ENCODE results near the gene KIF16B. TPM values are rescaled to one million over a fixed set of nuclear protein-coding genes. Genes with fewer than 3 reads are reported as not detected.

The KIF16B gene
- total and polyA plus RNA-seq, 4 donors, result 5.9 to 20.3 (median 9.6) TPM

GRCh38 chr20:16296931-16297330 is 276.3 kb downstream of the KIF16B start:
- Histone ChIP-seq H3K4me3 (no peak overlapping the region), H3K9me3 (ENCODE audit: control insufficient read depth in 4 of 4, insufficient read depth in 3 of 4, low read length in 3 of 4) (peaks cover 0 to 2% (median 0%) of the 10 kb centered on the region in 4 donors), H3K4me1 (ENCODE audit: control insufficient read depth in 5 of 5, insufficient read depth in 5 of 5, low read length in 5 of 5) (peaks cover 0 to 1% (median 0%) of the 10 kb centered on the region in 5 donors), H3K27me3 (ENCODE audit: control insufficient read depth in 3 of 3, insufficient read depth in 3 of 3, low read length in 2 of 3) (no peaks in the 10 kb centered on the region), H3K9ac (ENCODE audit: insufficient read depth in 1 of 2, low read length in 2 of 2) (no peak overlapping the region), H3K36me3 (ENCODE audit: control insufficient read depth in 4 of 4, insufficient read depth in 4 of 4, low read length in 4 of 4) (no peaks in the 10 kb centered on the region), H3K27ac (ENCODE audit: low read depth in 1 of 2, low read length in 1 of 2) (no peak overlapping the region)
- WGBS, 2 donors, result 88 to 98% methylated on average over 3 of the region's 3 CpGs
- TF ChIP-seq CTCF (IDR thresholded peaks at IDR 0.05; ENCODE audit: control extremely low read depth, extremely low read depth), result no peak
- ATAC-seq (ENCODE audit: insufficient read depth, low FRiP score) (no peak), DNase-seq (no peak)

- no peak for DNase-seq
- Histone ChIP-seq H3K9me3 (ENCODE audit: control insufficient read depth in 4 of 4, insufficient read depth in 3 of 4, low read length in 3 of 4) (no peaks in the 10 kb centered on the region), H3K27ac (ENCODE audit: low read depth in 1 of 2, low read length in 1 of 2) (no peak overlapping the region), H3K27me3 (ENCODE audit: control insufficient read depth in 3 of 3, insufficient read depth in 3 of 3, low read length in 2 of 3) (no peaks in the 10 kb centered on the region), H3K4me3 (no peak overlapping the region), H3K9ac (ENCODE audit: insufficient read depth in 1 of 2, low read length in 2 of 2) (no peak overlapping the region), H3K4me1 (ENCODE audit: control insufficient read depth in 5 of 5, insufficient read depth in 5 of 5, low read length in 5 of 5) (peaks cover 0 to 1% (median 0%) of the 10 kb centered on the region in 5 donors), H3K36me3 (ENCODE audit: control insufficient read depth in 4 of 4, insufficient read depth in 4 of 4, low read length in 4 of 4) (no peaks in the 10 kb centered on the region)
- whole genome bisulfite sequencing, 2 donors, result 76 to 96% methylated on average over 5 of the region's 5 CpGs
- ATAC-seq (ENCODE audit: insufficient read depth, low FRiP score), result no peak
- TF ChIP-seq CTCF (IDR thresholded peaks at IDR 0.05; ENCODE audit: control extremely low read depth, extremely low read depth), result no peak
Measured at GRCh38 chr20:16295534-16295933, 277.7 kb downstream of the KIF16B start.

- Histone ChIP-seq H3K9ac (ENCODE audit: insufficient read depth in 1 of 2, low read length in 2 of 2) (no peak overlapping the region), H3K36me3 (ENCODE audit: control insufficient read depth in 4 of 4, insufficient read depth in 4 of 4, low read length in 4 of 4) (no peaks in the 10 kb centered on the region), H3K4me3 (no peak overlapping the region), H3K27me3 (ENCODE audit: control insufficient read depth in 3 of 3, insufficient read depth in 3 of 3, low read length in 2 of 3) (no peaks in the 10 kb centered on the region), H3K27ac (ENCODE audit: low read depth in 1 of 2, low read length in 1 of 2) (no peak overlapping the region), H3K4me1 (ENCODE audit: control insufficient read depth in 5 of 5, insufficient read depth in 5 of 5, low read length in 5 of 5) (peaks cover 0 to 1% (median 0%) of the 10 kb centered on the region in 5 donors), H3K9me3 (ENCODE audit: control insufficient read depth in 4 of 4, insufficient read depth in 3 of 4, low read length in 3 of 4) (no peaks in the 10 kb centered on the region)
- ATAC-seq (ENCODE audit: insufficient read depth, low FRiP score), result no peak
- WGBS, 2 donors, result 89 to 94% methylated on average over 4 to 5 of the region's 5 CpGs
- no peak for TF ChIP-seq CTCF (IDR thresholded peaks at IDR 0.05; ENCODE audit: control extremely low read depth, extremely low read depth)
- DNase-seq, result no peak
Measured at GRCh38 chr20:16293590-16293989, 279.7 kb downstream of the KIF16B start.

GRCh38 chr20:16292226-16292880 is 280.9 kb downstream of the KIF16B start:
- Histone ChIP-seq H3K27me3 (ENCODE audit: control insufficient read depth in 3 of 3, insufficient read depth in 3 of 3, low read length in 2 of 3) (no peaks in the 10 kb centered on the region), H3K9me3 (ENCODE audit: control insufficient read depth in 4 of 4, insufficient read depth in 3 of 4, low read length in 3 of 4) (no peaks in the 10 kb centered on the region), H3K9ac (ENCODE audit: insufficient read depth in 1 of 2, low read length in 2 of 2) (no peak overlapping the region), H3K27ac (ENCODE audit: low read depth in 1 of 2, low read length in 1 of 2) (no peak overlapping the region), H3K36me3 (ENCODE audit: control insufficient read depth in 4 of 4, insufficient read depth in 4 of 4, low read length in 4 of 4) (no peaks in the 10 kb centered on the region), H3K4me1 (ENCODE audit: control insufficient read depth in 5 of 5, insufficient read depth in 5 of 5, low read length in 5 of 5) (no peaks in the 10 kb centered on the region), H3K4me3 (no peak overlapping the region)
- no peak for TF ChIP-seq CTCF (IDR thresholded peaks at IDR 0.05; ENCODE audit: control extremely low read depth, extremely low read depth)
- 72 to 73% methylated on average over 4 of the region's 4 CpGs for WGBS, 2 donors
- no peak for ATAC-seq (ENCODE audit: insufficient read depth, low FRiP score)
- DNase-seq, result no peak
